Neuronal stem cell (in vitro differentiated cells): ENCODE measurements around the gene FHOD3.

Source experiments
- DNase-seq: peaks from one replicate; pipeline ENCODE4 v3.0.0-alpha.2; 2013; ENCODE audit warnings: low spot score
- H2AFZ ChIP-seq: one replicate; pipeline ENCODE4 v1.6.1; 2013; ENCODE audit warnings: mild to moderate bottlenecking, low read length, inconsistent platforms
- H2AK5ac ChIP-seq: 2 replicates; pipeline ENCODE4 v1.6.1; 2013; ENCODE audit warnings: low read depth, mild to moderate bottlenecking, inconsistent platforms, low read length, moderate library complexity, mixed read lengths
- H2BK120ac ChIP-seq: 2 replicates; pipeline ENCODE4 v1.6.1; 2013; ENCODE audit warnings: low read depth, mild to moderate bottlenecking, inconsistent platforms, low read length, moderate library complexity, mixed read lengths
- H2BK12ac ChIP-seq: one replicate; pipeline ENCODE4 v1.6.1; 2013; ENCODE audit warnings: low read length, inconsistent platforms
- H2BK15ac ChIP-seq: 2 replicates; pipeline ENCODE4 v1.6.1; 2013; ENCODE audit warnings: mild to moderate bottlenecking, low read length, inconsistent platforms, mixed read lengths
- H2BK5ac ChIP-seq: one replicate; pipeline ENCODE4 v1.6.1; 2013; ENCODE audit warnings: inconsistent platforms, mild to moderate bottlenecking, low read length, moderate library complexity
- H3K14ac ChIP-seq: one replicate; pipeline ENCODE4 v1.6.1; 2013; ENCODE audit warnings: low read length, inconsistent platforms
- H3K18ac ChIP-seq: 2 replicates; pipeline ENCODE4 v1.6.1; 2013; ENCODE audit warnings: low read length, inconsistent platforms
- H3K23ac ChIP-seq: 2 replicates; pipeline ENCODE4 v1.6.1; 2013; ENCODE audit warnings: low read depth, mild to moderate bottlenecking, mixed read lengths, low read length, inconsistent platforms; ENCODE audit not compliant: poor library complexity
- H3K27ac ChIP-seq: replicated peaks from 3 replicates; pipeline ENCODE4 v1.5.1; 2013; ENCODE audit warnings: low read length, inconsistent platforms
- H3K27me3 ChIP-seq, 3 experiments: 2 replicates each; pipeline ENCODE4 v1.6.1; 2013; ENCODE audit warnings: low read length in 3 of 3, mild to moderate bottlenecking in 2 of 3, inconsistent platforms in 1 of 3, low read depth in 1 of 3, mixed read lengths in 1 of 3, moderate library complexity in 1 of 3; ENCODE audit not compliant: control insufficient read depth in 3 of 3, insufficient read depth in 3 of 3
- H3K36me3 ChIP-seq, 2 donors: replicated peaks in 1 of 2; 2 replicates each; pipeline ENCODE4 v1.6.1; 2013; ENCODE audit warnings: low read length in 2 of 2; ENCODE audit not compliant: control insufficient read depth in 2 of 2, insufficient read depth in 2 of 2
- H3K4ac ChIP-seq: 2 replicates; pipeline ENCODE4 v1.6.1; 2013; ENCODE audit warnings: inconsistent platforms, mild to moderate bottlenecking, low read length, moderate library complexity
- H3K4me1 ChIP-seq, 2 donors: 1 replicate in 1 of 2; 2 replicates in 1 of 2; pipeline ENCODE4 v1.6.1; 2013; ENCODE audit warnings: low read length in 2 of 2, low read depth in 1 of 2; ENCODE audit not compliant: control insufficient read depth in 2 of 2, insufficient read depth in 1 of 2
- H3K4me2 ChIP-seq: one replicate; pipeline ENCODE4 v1.6.1; 2013; ENCODE audit warnings: mild to moderate bottlenecking, low read length, inconsistent platforms; ENCODE audit not compliant: insufficient read depth, poor library complexity, severe bottlenecking
- H3K4me3 ChIP-seq, 2 donors: 2 replicates each; pipeline ENCODE4 v1.5.1; 2013; ENCODE audit warnings: low read length in 2 of 2, mild to moderate bottlenecking in 2 of 2, inconsistent platforms in 1 of 2, moderate library complexity in 1 of 2
- H3K79me1 ChIP-seq: one replicate; pipeline ENCODE4 v1.6.1; 2013; ENCODE audit warnings: low read depth, mild to moderate bottlenecking, inconsistent platforms, low read length, moderate library complexity
- H3K9ac ChIP-seq: one replicate; pipeline ENCODE4 v1.6.1; 2013; ENCODE audit warnings: mild to moderate bottlenecking, low read depth, low read length, inconsistent platforms; ENCODE audit not compliant: poor library complexity
- H3K9me3 ChIP-seq, 2 donors: replicated peaks in 1 of 2; 2 replicates each; pipeline versions ENCODE3 to v1.6.1; 2013; ENCODE audit warnings: low read length in 2 of 2, mild to moderate bottlenecking in 2 of 2, inconsistent platforms in 1 of 2, low read depth in 1 of 2, mixed read lengths in 1 of 2, moderate library complexity in 1 of 2; ENCODE audit not compliant: control insufficient read depth in 2 of 2, insufficient read depth in 1 of 2
- H4K8ac ChIP-seq: one replicate; pipeline ENCODE4 v1.6.1; 2013; ENCODE audit warnings: low read depth, mild to moderate bottlenecking, inconsistent platforms, low read length, moderate library complexity
- H4K91ac ChIP-seq: one replicate; pipeline ENCODE4 v1.6.1; 2013; ENCODE audit warnings: low read length, low read depth, mild to moderate bottlenecking, inconsistent platforms; ENCODE audit not compliant: poor library complexity
- WGBS, 2 donors: extraction: QIAGEN DNeasy Blood & Tissue Kit; methylation state at CpG; one replicate each; pipeline ENCODE4 v1.1.7; 2013; ENCODE audit warnings: missing lambda C conversion rate in 2 of 2, mixed read lengths in 1 of 2; ENCODE audit not compliant: insufficient read length in 2 of 2, insufficient replicate concordance in 1 of 2; ENCODE audit errors: extremely low coverage in 2 of 2; 5-methylcytosine and 5-hydroxymethylcytosine counted together

FHOD3 gene

DNA sequence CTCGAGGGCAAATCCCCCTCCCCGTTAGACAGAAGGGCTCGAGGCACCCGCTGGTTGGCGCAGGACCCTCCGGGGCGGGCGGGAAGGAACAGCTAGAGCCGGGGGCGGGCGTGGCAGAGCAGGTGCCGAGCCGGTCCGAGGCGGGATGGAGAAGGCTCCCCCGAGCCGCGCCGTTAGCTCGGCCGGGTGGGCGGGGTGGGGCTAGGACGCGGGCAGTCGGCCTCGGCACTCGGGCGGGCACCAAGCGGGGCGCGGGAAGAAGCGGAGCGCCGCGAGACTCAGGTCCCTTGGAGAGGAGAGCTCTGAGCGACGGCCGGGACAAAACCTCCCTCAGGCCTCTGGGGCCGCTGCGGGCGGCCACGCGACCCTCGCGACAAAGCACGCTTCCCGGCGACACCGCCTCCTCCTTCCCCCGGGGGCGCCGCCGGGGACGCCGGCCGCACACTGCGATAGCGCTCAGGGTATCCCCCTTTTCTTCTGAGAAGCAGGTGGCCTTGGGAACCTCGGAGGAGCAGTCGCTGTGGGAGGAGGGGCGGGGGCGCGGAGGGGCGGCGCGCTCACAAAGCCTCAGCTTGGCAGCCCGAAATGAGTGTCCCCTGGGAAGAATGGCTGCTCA, 721 bp downstream of the FHOD3 start:
- H3K18ac ChIP-seq: peak overlapping the region; percentile 99
- peaks cover 0 to 15% of the 10 kb centered on the region in 2 donors for H3K9me3 ChIP-seq
- peaks cover 0 to 20% of the 10 kb centered on the region in 2 donors for H3K36me3 ChIP-seq
- peak overlapping the region; percentile 97 for H2BK5ac ChIP-seq
- H3K4me2 ChIP-seq: peak overlapping the region; percentile 75
- H4K8ac ChIP-seq: no peak overlapping the region
- no peak overlapping the region for H3K14ac ChIP-seq
- H2AK5ac ChIP-seq: peak overlapping the region; percentile 73
- no peak overlapping the region for H3K4ac ChIP-seq
- no peak overlapping the region for H4K91ac ChIP-seq
- H3K4me3 ChIP-seq: peak overlapping the region; percentile 88 to 98
- peak overlapping the region; percentile 85 for H2BK120ac ChIP-seq
- H3K9ac ChIP-seq: peak overlapping the region; percentile 95
- H2BK15ac ChIP-seq: peak overlapping the region; percentile 75
- peaks cover 5% of the 10 kb centered on the region for H3K79me1 ChIP-seq
- peak overlapping the region; percentile 87 for H3K23ac ChIP-seq
- peak overlapping the region; percentile 76 for H3K27ac ChIP-seq
- peaks cover 11 to 18% of the 10 kb centered on the region in 2 donors for H3K4me1 ChIP-seq
- peak; percentile 58 for DNase-seq
- peaks cover 0 to 5% (median 4%) of the 10 kb centered on the region in 3 experiments for H3K27me3 ChIP-seq
- H2AFZ ChIP-seq: peak overlapping the region; percentile 95
- no peak overlapping the region for H2BK12ac ChIP-seq
- no CpG with 5 or more reads among the region's 67 CpGs for WGBS, 2 donors

DNA sequence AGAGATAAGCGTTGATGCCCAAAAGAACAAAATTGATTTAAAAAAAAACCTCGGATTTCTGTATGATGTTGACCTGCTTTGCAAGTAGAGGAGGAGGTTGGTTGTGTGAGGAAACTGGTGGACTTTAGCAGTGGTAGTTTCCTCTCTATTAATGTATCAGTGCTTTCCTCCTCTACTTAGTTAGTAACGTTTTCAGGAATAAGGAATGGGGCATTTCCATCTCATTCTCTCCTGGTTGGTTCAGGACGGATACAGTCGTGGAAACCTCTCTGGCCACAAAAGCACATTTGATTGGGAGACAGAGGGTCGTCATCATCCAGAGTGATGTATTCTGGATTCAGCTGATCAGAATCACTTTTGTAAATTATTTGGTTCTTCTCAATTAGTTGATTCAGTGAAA, 1.5 kb downstream of the FHOD3 start:
- Histone ChIP-seq H2AFZ (no peak overlapping the region), H2BK15ac (no peak overlapping the region), H3K27me3 (peaks cover 0 to 5% (median 4%) of the 10 kb centered on the region in 3 experiments), H3K4me1 (peaks cover 15 to 21% of the 10 kb centered on the region in 2 donors), H2AK5ac (no peak overlapping the region), H2BK120ac (no peak overlapping the region), H3K27ac (no peak overlapping the region), H4K91ac (no peak overlapping the region), H3K79me1 (peaks cover 5% of the 10 kb centered on the region), H2BK5ac (no peak overlapping the region), H3K4me3 (peak overlapping the region in 1 of 2 donors; percentile 88), H4K8ac (no peak overlapping the region), H2BK12ac (no peak overlapping the region), H3K18ac (no peak overlapping the region), H3K14ac (no peak overlapping the region), H3K4me2 (no peak overlapping the region), H3K23ac (no peak overlapping the region), H3K9ac (no peak overlapping the region), H3K36me3 (peaks cover 0 to 20% of the 10 kb centered on the region in 2 donors), H3K4ac (no peak overlapping the region), H3K9me3 (peaks cover 0 to 15% of the 10 kb centered on the region in 2 donors)
- no CpG with 5 or more reads among the region's 6 CpGs for WGBS, 2 donors
- no peak for DNase-seq

DNA sequence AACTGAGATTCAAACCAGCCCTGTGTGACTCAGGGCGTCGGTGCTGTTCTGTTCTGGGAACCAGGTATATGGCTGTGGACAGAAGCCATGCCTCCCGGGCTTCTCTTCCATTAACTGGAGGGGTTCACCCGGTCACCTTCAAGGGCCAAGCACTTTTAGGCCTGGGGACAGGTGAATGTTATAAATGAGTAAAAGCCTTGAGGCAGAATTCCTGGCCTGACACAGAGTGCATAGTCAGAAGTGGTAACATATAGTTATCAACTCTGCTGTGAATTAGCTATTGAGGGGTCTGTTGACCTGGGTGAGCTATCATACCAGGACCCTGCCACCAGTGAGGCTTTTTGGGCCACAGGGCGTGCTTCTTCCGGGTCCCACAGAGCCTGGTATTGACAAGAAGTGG, 2.7 kb downstream of the FHOD3 start:
- Histone ChIP-seq H3K14ac (no peak overlapping the region), H3K4me2 (no peak overlapping the region), H3K9ac (no peak overlapping the region), H3K4me3 (no peak overlapping the region), H4K8ac (no peak overlapping the region), H2AFZ (no peak overlapping the region), H3K27ac (no peak overlapping the region), H3K9me3 (peaks cover 0 to 15% of the 10 kb centered on the region in 2 donors), H3K4me1 (peaks cover 15 to 21% of the 10 kb centered on the region in 2 donors), H3K36me3 (peaks cover 0 to 20% of the 10 kb centered on the region in 2 donors), H3K27me3 (peaks cover 0 to 5% (median 0%) of the 10 kb centered on the region in 3 experiments), H2BK5ac (no peak overlapping the region), H4K91ac (no peak overlapping the region), H3K79me1 (peaks cover 5% of the 10 kb centered on the region), H2BK120ac (no peak overlapping the region), H3K18ac (no peak overlapping the region), H3K23ac (no peak overlapping the region), H3K4ac (no peak overlapping the region), H2BK12ac (no peak overlapping the region), H2AK5ac (no peak overlapping the region), H2BK15ac (no peak overlapping the region)
- no peak for DNase-seq
- no CpG with 5 or more reads among the region's 6 CpGs for WGBS, 2 donors

DNA sequence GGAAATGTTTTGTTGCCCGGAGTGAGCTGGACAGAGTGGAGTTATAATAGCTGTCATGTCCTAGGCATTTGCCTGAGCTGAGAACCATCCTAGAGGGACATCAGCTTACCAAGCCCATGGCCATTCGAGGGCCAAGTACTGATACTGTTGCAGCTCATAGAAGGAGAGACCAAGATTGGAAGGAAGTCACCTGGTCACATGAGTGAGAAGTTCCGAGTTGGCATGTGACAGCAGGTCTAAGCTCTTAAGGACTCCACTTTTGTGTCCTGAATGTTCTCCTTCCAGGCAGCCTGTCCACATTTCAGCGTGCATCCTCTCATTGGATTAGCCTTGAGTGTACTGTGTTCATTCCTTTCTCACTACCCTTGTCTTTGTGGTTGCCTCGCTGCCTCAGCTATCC, 4.4 kb downstream of the FHOD3 start:
- H3K27ac ChIP-seq: no peak overlapping the region
- WGBS, 2 donors: no CpG with 5 or more reads among the region's 5 CpGs

More for the DNA sequence above, 4.4 kb downstream of the FHOD3 start:
- Histone ChIP-seq H2BK12ac (no peak overlapping the region), H3K4ac (no peak overlapping the region), H3K79me1 (peaks cover 5% of the 10 kb centered on the region), H2BK15ac (no peak overlapping the region), H3K27me3 (no peaks in the 10 kb centered on the region), H3K4me2 (no peak overlapping the region), H2BK120ac (no peak overlapping the region), H2AFZ (no peak overlapping the region), H3K4me1 (peaks cover 13 to 16% of the 10 kb centered on the region in 2 donors), H2BK5ac (no peak overlapping the region), H2AK5ac (no peak overlapping the region), H3K4me3 (no peak overlapping the region), H3K36me3 (peaks cover 0 to 24% of the 10 kb centered on the region in 2 donors), H3K9ac (no peak overlapping the region), H3K14ac (no peak overlapping the region), H3K18ac (no peak overlapping the region), H3K23ac (no peak overlapping the region), H4K8ac (no peak overlapping the region), H3K9me3 (peaks cover 0 to 15% of the 10 kb centered on the region in 2 donors), H4K91ac (no peak overlapping the region)
- no peak for DNase-seq
